HG03432 (cell line): ENCODE data around the gene MCF2L.
"Not testable (repeated sequence)": the region's sequence is repeated elsewhere in the genome, so short reads cannot be mapped to it uniquely, and the experiment has no call there.

ENCODE experiments used
- ATAC-seq: cut with Tn5 transposase; IDR thresholded peaks from one replicate; pipeline ENCODE4 v1.9.1; 2021; ENCODE audit warnings: mild to moderate bottlenecking, moderate library complexity; ENCODE audit not compliant: unreplicated experiment

The MCF2L gene

DNA sequence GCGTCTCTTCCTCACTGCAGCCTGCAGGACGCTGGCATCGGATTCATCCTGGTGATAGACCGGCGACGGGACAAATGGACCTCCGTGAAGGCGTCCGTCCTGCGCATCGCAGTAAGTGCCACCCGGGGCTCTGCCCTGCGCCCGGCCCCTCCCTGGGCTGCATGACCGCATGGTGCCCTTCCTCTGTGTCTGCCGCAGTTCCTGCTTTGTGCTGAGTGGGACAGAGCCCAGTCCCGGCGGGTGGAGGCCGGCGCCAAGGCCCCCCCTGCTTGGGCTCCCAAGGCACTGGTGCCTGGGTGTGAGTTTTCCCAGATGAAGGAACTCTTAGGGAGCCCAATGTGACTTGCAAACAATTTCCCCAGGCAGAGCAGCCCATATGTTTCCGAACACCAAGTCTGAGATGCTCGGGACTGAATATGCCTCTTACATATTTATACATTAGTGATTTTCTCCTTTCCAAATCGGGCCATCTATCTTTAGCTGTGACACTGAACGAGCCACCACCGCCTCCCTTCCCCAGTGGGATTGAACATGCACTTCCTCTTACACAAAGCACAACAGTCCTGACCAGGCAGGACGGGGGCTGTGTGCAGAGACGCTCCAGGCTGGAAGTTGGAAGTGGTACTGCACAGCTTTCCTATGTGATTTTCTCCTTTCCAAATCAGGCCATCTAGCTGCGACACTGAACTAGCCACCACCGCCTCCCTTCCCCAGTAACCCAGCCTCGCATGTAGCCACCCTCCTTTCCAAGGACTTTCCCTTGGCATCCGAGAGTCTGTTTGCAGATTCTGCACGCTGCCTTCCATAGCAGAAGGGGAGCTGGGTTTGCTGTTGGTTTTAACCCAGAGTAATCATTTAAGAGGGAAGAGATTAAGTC, 76.5 kb downstream of the MCF2L start:
- ATAC-seq = no peak

DNA sequence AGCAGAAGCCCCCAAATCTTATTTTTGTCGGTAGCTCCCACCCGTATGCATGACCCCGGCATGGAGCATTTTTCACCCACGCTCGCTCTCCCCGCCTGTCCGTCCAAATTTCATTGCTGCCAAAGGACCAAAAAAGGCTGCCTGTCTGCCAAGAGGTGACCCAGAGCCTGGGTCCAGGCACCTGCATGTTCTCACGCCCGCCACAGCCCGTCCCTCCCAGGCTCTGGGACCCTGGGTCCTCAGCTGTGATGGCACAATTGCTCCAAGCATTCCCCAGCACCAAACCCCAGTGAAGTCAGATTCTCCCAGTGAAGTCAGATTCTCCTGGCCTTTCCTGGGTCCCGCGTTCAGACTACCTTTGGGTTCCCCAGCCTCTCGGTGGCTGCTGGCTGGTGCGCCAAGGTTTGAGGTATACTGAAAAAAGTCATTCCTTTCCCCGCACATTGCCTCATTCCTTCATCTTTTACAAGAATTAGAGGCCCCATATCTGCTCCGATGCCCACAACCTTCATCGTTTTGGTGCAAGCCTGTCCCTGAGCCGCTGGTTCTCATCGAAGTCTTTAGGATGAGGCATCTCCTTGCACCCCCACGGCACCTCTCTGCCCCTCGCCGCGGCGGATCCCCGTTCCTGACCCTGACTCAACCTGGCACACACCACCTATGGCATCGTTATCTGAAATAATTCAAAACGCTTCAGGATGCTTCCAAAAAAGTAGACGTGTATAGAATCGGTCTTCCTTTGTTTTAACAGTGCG, 77.3 kb downstream of the MCF2L start:
- ATAC-seq = no peak

- ATAC-seq = no peak
Observed at GRCh38 chr13:113046883-113047244, 77.8 kb downstream of the MCF2L start.

- no peak for ATAC-seq
Observed at GRCh38 chr13:113047587-113047986, 78.6 kb downstream of the MCF2L start.

- no peak for ATAC-seq
Observed at GRCh38 chr13:113048766-113049165, 79.8 kb downstream of the MCF2L start.

GRCh38 chr13:113049521-113049941, 80.5 kb downstream of the MCF2L start:
- no peak for ATAC-seq

DNA sequence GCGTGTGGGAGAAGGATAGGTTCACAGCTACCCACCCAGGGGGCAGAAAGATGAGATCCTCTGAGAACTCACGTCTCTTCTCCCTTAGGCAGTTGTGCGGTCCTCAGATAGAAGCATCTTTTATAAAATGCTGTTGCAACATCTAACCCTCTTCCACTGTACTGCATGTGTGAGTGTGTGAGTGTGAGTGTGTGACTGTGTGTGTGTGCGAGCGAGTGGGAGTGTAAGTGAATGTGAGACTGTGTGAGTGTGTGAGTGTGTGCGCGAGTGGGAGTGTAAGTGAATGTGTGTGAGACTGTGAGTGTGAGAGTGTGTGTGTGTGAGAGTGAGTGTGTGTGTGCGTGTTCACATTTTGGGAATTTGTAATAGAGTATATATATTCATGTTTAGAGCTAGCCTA, 81.0 kb downstream of the MCF2L start:
- no peak for ATAC-seq

DNA sequence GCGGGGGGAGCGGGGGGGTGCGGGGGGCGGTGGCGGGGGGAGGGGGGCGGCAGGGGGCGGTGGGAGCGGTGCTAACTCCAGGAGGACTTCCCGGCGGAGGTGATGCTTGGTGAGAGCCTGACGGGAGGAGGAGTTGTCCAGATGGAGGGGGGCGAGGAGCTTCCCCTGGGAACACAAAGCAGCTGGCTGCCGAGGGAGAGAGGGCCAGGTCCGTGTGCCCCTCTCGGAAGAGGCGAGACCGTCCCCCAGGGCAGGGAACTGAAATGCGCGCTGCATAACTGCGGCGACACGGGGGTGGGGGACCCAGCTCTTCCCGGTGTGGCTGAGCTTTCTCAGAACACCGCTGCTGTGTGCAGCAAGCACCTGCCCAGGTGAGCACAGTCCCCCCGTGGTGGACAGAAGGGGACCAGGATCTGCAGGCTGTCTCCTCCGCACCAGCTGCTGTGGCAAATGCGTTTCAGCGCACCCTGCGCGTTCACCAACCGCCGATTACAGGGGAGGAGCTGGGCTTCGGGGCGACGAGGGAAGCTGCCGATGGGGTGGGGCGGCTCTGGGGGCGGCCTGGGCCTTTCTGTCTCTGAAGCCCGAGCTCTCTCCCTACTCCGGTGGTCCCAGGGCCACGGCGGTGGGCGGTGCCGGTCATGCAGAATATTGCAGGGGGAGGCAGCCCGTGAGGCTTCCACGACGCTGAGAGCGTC, 81.9 kb downstream of the MCF2L start:
- ATAC-seq = no peak

DNA sequence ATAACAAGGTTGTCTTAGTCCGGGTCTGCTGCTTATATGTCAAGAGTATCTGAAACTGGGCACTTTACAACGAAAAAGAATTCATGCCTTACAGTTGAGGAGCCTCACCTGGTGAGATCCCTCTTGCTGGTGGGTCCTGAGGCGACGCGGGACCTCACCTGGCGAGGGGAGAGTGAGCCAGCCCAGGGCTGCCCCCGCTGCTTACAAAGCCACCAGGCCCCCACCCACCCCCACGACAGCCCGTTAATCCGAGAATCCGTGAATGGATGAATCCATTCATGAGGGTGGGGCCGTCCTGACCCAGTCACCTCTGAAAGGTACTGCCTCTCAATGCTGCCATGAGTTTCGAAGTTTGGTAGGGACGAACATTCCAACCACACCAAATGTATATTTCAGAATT, 82.6 kb downstream of the MCF2L start:
- no peak for ATAC-seq

DNA sequence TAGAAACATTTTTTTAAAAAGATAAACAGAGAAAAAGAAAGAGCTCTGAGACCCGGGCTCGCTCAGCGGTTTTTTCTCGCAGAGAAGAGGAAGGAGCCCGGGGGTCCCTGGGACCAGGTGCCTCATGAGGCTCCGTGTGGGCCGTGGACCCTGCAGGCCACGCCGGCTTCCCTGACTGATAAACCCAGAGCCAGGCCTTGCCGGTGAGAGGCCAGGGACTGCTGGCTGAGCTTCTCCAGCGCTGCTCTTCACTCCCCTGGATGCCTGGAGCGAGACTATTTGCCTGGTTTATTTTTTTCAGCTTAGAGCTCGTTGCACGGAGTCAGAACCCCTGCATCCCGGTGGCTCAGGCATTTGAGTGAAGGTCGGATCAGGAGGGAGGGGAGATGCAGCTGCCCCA, 83.2 kb downstream of the MCF2L start:
- no peak for ATAC-seq

GRCh38 chr13:113052971-113053370, 84.0 kb downstream of the MCF2L start:
- no peak for ATAC-seq

GRCh38 chr13:113053376-113053775, 84.4 kb downstream of the MCF2L start:
- no peak for ATAC-seq

DNA sequence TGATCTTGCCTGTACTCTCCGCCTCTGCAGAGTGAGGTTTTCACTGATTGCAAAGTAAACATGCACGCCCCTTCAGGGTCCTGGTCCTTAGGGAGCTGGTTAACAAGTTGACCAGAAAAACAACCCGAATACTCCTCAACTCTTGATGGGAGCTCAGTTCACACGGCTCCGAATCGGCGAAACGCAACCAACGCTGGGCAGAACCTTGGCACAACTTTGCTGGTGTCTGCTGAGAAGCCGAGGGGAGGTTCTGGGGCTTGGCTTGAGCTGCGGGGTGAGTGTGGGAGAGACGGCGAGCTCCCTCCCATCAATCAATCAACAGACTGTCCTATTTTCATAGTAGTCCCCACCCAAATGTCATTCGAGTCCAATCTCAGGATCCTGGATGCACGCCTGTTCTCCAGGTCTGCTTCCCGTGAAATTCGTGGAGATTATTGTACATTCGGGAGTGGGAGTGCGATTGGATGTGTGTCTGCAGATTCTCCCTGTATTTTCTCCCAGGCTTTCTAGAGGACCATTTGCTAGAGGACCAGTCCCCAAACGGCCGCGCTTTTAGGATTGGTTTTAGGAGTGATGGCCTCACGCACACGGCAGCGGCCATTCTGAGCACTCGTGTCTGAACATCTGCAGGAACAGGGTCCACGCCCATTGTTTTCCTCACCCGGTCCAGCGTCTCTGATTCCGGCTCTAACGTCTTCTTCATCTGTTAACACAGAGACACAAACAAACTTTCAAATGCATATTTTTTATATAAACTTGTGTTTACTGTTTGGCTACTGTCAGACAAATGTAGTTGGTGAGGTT, 85.0 kb downstream of the MCF2L start:
- ATAC-seq = no peak

DNA sequence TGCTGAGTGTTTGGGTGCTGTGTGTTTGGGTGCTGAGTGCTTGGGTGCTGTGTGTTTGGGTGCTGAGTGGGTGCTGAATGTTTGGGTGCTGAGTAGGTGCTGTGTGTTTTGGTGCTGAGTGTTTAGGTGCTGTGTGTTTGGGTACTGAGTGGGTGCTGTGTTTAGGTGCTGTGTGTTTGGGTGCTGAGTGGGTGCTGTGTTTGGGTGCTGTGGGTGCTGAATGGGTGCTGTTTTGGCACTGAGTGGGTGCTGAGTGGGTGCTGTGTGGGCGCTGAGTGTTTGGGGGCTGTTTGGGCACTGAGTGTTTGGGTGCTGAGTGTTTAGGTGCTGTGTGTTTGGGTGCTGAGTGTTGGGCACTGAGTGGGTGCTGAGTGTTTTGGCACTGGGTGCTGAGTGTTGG, 88.1 kb downstream of the MCF2L start:
- ATAC-seq = no peak

DNA sequence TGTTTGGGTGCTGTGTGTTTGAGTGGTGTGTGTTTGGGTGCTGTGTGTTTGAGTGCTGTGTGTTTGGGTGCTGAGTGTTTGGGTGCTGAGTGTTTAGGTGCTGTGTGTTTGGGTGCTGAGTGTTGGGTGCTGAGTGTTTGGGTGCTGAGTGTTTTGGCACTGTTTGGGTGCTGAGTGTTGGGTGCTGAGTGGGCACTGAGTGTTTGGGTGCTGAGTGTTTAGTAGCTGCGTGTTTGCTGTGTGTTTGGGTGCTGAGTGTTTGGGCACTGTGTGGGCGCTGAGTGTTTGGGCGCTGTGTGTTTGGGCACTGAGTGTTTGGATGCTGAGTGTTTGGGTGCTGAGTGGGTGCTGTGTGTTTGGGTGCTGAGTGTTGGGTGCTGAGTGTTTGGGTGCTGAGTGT, 88.5 kb downstream of the MCF2L start:
- not testable (repeated sequence) for ATAC-seq

DNA sequence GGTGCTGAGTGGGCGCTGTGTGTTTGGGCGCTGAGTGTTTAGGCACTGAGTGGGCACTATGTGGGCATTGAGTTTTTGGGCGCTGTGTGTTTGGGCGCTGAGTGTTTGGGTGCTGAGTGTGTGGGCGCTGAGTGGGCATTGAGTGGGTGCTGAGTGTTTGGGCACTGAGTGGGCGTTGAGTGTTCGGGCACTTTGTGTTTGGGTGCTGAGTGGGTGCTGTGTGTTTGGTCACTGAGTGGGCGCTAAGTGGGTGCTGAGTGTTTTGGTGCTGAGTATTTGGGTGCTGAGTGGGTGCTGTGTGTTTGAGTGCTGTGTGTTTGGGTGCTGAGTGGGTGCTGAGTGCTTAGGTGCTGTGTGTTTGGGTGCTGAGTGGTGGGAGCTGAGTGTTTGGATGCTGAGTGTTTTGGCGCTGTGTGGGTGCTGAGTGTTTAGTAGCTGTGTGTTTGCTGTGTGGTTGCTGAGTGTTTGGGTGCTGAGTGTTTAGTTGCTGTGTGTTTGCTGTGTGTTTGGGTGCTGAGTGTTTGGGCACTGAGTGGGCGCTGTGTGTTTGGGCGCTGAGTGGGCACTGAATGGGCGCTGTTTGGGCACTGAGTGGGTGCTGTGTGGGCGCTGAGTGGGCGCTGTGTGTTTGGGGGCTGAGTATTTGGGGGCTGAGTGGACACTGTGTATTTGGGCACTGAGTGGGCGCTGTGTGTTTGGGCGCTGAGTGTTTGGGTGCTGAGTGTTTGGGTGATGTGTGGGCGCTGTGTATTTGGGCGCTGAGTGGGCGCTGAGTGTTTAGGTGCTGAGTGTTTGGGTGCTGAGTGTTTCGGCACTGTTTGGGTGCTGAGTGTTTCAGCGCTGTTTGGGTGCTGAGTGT, 89.3 kb downstream of the MCF2L start:
- no peak for ATAC-seq

DNA sequence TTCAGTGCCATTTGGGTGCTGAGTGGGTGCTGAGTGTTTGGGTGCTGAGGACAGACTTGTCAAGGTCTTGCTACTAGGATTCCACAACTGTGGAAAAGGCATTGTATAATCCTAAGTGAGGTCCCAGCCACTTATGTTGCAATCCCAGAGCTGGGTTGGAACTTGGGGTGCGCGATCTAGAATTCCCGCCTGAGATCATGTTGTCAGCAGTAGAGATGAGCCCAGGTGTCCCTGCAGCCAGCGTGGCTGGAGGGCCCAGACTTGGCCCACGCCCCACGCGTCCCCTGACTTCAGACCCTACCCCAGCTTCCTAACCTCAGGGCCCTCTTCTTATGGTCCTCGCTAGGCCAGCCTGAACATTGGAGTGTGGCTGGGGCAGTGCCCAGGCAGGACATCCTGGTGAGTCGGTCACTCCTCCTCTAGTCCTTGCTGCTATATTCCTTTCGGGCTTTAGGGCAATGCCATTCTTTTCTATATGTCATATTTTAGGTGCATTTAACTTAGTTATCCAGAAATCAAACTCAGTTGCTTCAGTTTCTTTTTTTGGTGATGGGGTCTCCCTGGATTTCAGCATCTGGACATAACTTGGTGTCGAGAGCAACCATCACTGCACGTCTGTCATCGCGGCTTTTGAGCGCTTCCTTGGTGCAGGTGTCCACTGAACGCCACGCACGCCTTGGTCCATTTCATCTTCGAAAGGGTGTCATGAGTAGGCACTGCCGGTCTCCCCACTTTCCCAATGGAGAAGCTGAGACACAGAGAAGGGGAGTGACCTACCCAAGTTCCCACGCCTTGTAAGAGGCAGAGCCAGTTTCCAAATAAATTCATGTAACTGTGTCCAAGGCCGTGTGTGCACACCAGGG, 90.2 kb downstream of the MCF2L start:
- no peak for ATAC-seq

GRCh38 chr13:113059891-113060290, 90.9 kb downstream of the MCF2L start:
- no peak for ATAC-seq
